Activated CD4-positive, alpha-beta T cell treated with anti-CD3 and anti-CD28 coated beads for 36 hours (primary cell): ENCODE data around the gene TRIM42. TPM values are rescaled to one million over a fixed set of nuclear protein-coding genes. Genes with fewer than 3 reads are reported as not detected.

ENCODE experiments used
- ATAC-seq: fragments of 200-7000 bp; cut with Tn5 transposase; one replicate; pipeline ENCODE4 v1.10.0; 2021; ENCODE audit warnings: mild to moderate bottlenecking, moderate library complexity
- CTCF ChIA-PET: fragments of 350-600 bp; sonication (Branson Sonifier 250); formaldehyde crosslinking; loops from one replicate; lab custom pipeline; 2021; ENCODE audit warnings: antibody characterized with exemption; lab: Charles Lee
- POLR2A ChIA-PET: fragments of 350-600 bp; sonication (Branson Sonifier 250); formaldehyde crosslinking; loops from one replicate; lab custom pipeline; 2021; ENCODE audit warnings: antibody characterized with exemption, inconsistent platforms; lab: Charles Lee
- DNase-seq: peaks from one replicate; pipeline ENCODE4 v3.0.0-alpha.2; 2020
- H3K27ac Mint-ChIP-seq: one replicate; pipeline ENCODE4 v1.8.0; 2021; ENCODE audit warnings: mixed read lengths
- H3K27me3 Mint-ChIP-seq: one replicate; pipeline ENCODE4 v1.8.0; 2021; ENCODE audit warnings: mixed read lengths
- H3K36me3 Mint-ChIP-seq: one replicate; pipeline ENCODE4 v1.8.0; 2021; ENCODE audit warnings: low read depth, mixed read lengths
- H3K4me1 Mint-ChIP-seq: one replicate; pipeline ENCODE4 v1.8.0; 2021; ENCODE audit warnings: mixed read lengths
- H3K4me3 Mint-ChIP-seq: one replicate; pipeline ENCODE4 v1.8.0; 2021; ENCODE audit warnings: mild to moderate bottlenecking, moderate library complexity, mixed read lengths
- H3K9me3 Mint-ChIP-seq: one replicate; pipeline ENCODE4 v1.8.0; 2021; ENCODE audit warnings: low read depth, mixed read lengths
- intact Hi-C, 2 experiments: fragments of 100-400 bp; cut with DNase I in 1 of 2; cut with micrococcal nuclease in 1 of 2; formaldehyde crosslinking; loops; one replicate each; pipeline versions ENCODE4 v1.14.2 to v1.15.1; 2022 to 2024; cut with DNase I, micrococcal nuclease
- total RNA-seq, 2 experiments: library from RNA; stranded (reverse); gene quantifications; one replicate each; pipeline ENCODE4 v1.2.3, GENCODE V29; 2021

TRIM42 gene
- total RNA-seq, 2 experiments from 2014 or later = not detected

- Mint-ChIP-seq H3K4me3 (no peak overlapping the region), H3K27me3 (no peaks in the 10 kb centered on the region), H3K9me3 (no peaks in the 10 kb centered on the region), H3K27ac (no peak overlapping the region), H3K4me1 (no peaks in the 10 kb centered on the region), H3K36me3 (no peaks in the 10 kb centered on the region)
- intact Hi-C loops = no loop called here
- DNase-seq (no peak), ATAC-seq (no peak)
- POLR2A ChIA-PET = no interaction called here
- CTCF ChIA-PET = no interaction called here
These were observed 9.1 kb downstream of the TRIM42 start for GRCh38 chr3:140686948-140687347.

GRCh38 chr3:140695361-140696061 lies 17.6 kb downstream of the TRIM42 start:
- H3K27me3 Mint-ChIP-seq = no peaks in the 10 kb centered on the region
- ChIA-PET POLR2A (no interaction called here), CTCF (no interaction called here)
- H3K4me1 Mint-ChIP-seq = no peaks in the 10 kb centered on the region
- H3K27ac Mint-ChIP-seq = no peak overlapping the region
- DNase-seq = no peak
- H3K9me3 Mint-ChIP-seq = no peaks in the 10 kb centered on the region
- no peak overlapping the region for H3K4me3 Mint-ChIP-seq
- intact Hi-C loops = no loop called here
- H3K36me3 Mint-ChIP-seq = no peaks in the 10 kb centered on the region
- no peak for ATAC-seq

GRCh38 chr3:140699516-140700231 lies 21.8 kb downstream of the TRIM42 start:
- DNase-seq = no peak
- no peak overlapping the region for H3K4me3 Mint-ChIP-seq
- CTCF ChIA-PET = interaction anchor here (0.7 kb wide), 1 partner anchor 446 kb away, joined by 3 read pairs; no protein-coding TSS in a partner anchor
- H3K27me3 Mint-ChIP-seq = peaks cover 4% of the 10 kb centered on the region
- no peaks in the 10 kb centered on the region for H3K4me1 Mint-ChIP-seq
- no peak for ATAC-seq
- no peaks in the 10 kb centered on the region for H3K36me3 Mint-ChIP-seq
- no peaks in the 10 kb centered on the region for H3K9me3 Mint-ChIP-seq
- H3K27ac Mint-ChIP-seq = no peak overlapping the region
- intact Hi-C loops = no loop called here
- POLR2A ChIA-PET = no interaction called here

- Mint-ChIP-seq H3K27me3 (peaks cover 4% of the 10 kb centered on the region), H3K27ac (no peak overlapping the region), H3K9me3 (no peaks in the 10 kb centered on the region), H3K36me3 (no peaks in the 10 kb centered on the region), H3K4me3 (no peak overlapping the region), H3K4me1 (no peaks in the 10 kb centered on the region)
- ATAC-seq (no peak), DNase-seq (no peak)
- ChIA-PET POLR2A (no interaction called here), CTCF (interaction anchor here (0.6 kb wide), 1 partner anchor 63 kb away, joined by 3 read pairs; no protein-coding TSS in a partner anchor)
- intact Hi-C loops = no loop called here
These were observed 24.4 kb downstream of the TRIM42 start for GRCh38 chr3:140702281-140702680.

- DNase-seq (no peak), ATAC-seq (no peak)
- intact Hi-C loops = no loop called here
- Mint-ChIP-seq H3K36me3 (no peaks in the 10 kb centered on the region), H3K4me3 (no peak overlapping the region), H3K9me3 (no peaks in the 10 kb centered on the region), H3K27ac (no peak overlapping the region), H3K4me1 (no peaks in the 10 kb centered on the region), H3K27me3 (peaks cover 4% of the 10 kb centered on the region)
- ChIA-PET CTCF (no interaction called here), POLR2A (no interaction called here)
These were observed 25.6 kb downstream of the TRIM42 start for GRCh38 chr3:140703496-140703895.

GRCh38 chr3:140704733-140705132 lies 26.9 kb downstream of the TRIM42 start:
- Mint-ChIP-seq H3K27ac (no peak overlapping the region), H3K27me3 (peaks cover 4% of the 10 kb centered on the region), H3K9me3 (no peaks in the 10 kb centered on the region), H3K36me3 (no peaks in the 10 kb centered on the region), H3K4me3 (no peak overlapping the region), H3K4me1 (no peaks in the 10 kb centered on the region)
- DNase-seq (no peak), ATAC-seq (no peak)
- POLR2A ChIA-PET = no interaction called here
- intact Hi-C loops = no loop called here
- CTCF ChIA-PET = no interaction called here

GRCh38 chr3:140705954-140706353 lies 28.1 kb downstream of the TRIM42 start:
- ATAC-seq (no peak), DNase-seq (no peak)
- Mint-ChIP-seq H3K27me3 (peaks cover 4% of the 10 kb centered on the region), H3K9me3 (no peaks in the 10 kb centered on the region), H3K27ac (no peak overlapping the region), H3K36me3 (no peaks in the 10 kb centered on the region), H3K4me3 (no peak overlapping the region), H3K4me1 (no peaks in the 10 kb centered on the region)
- ChIA-PET CTCF (no interaction called here), POLR2A (no interaction called here)
- intact Hi-C loops = no loop called here

GRCh38 chr3:140706360-140706759 lies 28.5 kb downstream of the TRIM42 start:
- DNase-seq = no peak
- CTCF ChIA-PET = no interaction called here
- POLR2A ChIA-PET = no interaction called here

GRCh38 chr3:140708815-140709214 lies 31.0 kb downstream of the TRIM42 start:
- CTCF ChIA-PET = no interaction called here
- H3K4me3 Mint-ChIP-seq = no peak overlapping the region

More at GRCh38 chr3:140706360-140706759, 28.5 kb downstream of the TRIM42 start:
- Mint-ChIP-seq H3K27me3 (peaks cover 4% of the 10 kb centered on the region), H3K4me3 (no peak overlapping the region), H3K27ac (no peak overlapping the region), H3K4me1 (no peaks in the 10 kb centered on the region), H3K9me3 (no peaks in the 10 kb centered on the region), H3K36me3 (no peaks in the 10 kb centered on the region)
- intact Hi-C loops = no loop called here
- ATAC-seq = no peak

GRCh38 chr3:140709751-140710150 lies 31.9 kb downstream of the TRIM42 start:
- ChIA-PET CTCF (no interaction called here), POLR2A (no interaction called here)
- Mint-ChIP-seq H3K27ac (no peak overlapping the region), H3K4me3 (no peak overlapping the region), H3K9me3 (no peaks in the 10 kb centered on the region), H3K27me3 (no peaks in the 10 kb centered on the region), H3K36me3 (no peaks in the 10 kb centered on the region), H3K4me1 (no peaks in the 10 kb centered on the region)
- no peak for ATAC-seq
- intact Hi-C loops = no loop called here
- no peak for DNase-seq

More at GRCh38 chr3:140708815-140709214, 31.0 kb downstream of the TRIM42 start:
- POLR2A ChIA-PET = no interaction called here
- Mint-ChIP-seq H3K36me3 (no peaks in the 10 kb centered on the region), H3K27me3 (no peaks in the 10 kb centered on the region), H3K27ac (no peak overlapping the region), H3K4me1 (no peaks in the 10 kb centered on the region), H3K9me3 (no peaks in the 10 kb centered on the region)
- intact Hi-C loops = no loop called here
- ATAC-seq = no peak
- DNase-seq = no peak

GRCh38 chr3:140710711-140711389 lies 33.0 kb downstream of the TRIM42 start:
- Mint-ChIP-seq H3K27ac (no peak overlapping the region), H3K27me3 (no peaks in the 10 kb centered on the region), H3K4me1 (no peaks in the 10 kb centered on the region), H3K4me3 (no peak overlapping the region), H3K9me3 (no peaks in the 10 kb centered on the region), H3K36me3 (no peaks in the 10 kb centered on the region)
- ATAC-seq = no peak
- DNase-seq = no peak
- intact Hi-C loops = no loop called here
- CTCF ChIA-PET = no interaction called here
- POLR2A ChIA-PET = no interaction called here
